OCI-LY3 (cell line): ENCODE data around the gene BICD1.

ENCODE experiments used
- H2AFZ ChIP-seq: fragments of 200-600, 300-600 bp; shearing (Covaris generic); 2 replicates; pipeline ENCODE4 v1.6.0; 2014; ENCODE audit warnings: antibody characterized with exemption, low read depth, low read length
- H3K27ac ChIP-seq: fragments of 200-600, 300-600 bp; sonication (generic); 2 replicates; pipeline ENCODE4 v1.5.1; 2014; ENCODE audit warnings: mild to moderate bottlenecking, low read length, moderate library complexity, mixed read lengths
- H3K27me3 ChIP-seq: fragments of 200-600, 300-600 bp; sonication (generic); 2 replicates; pipeline ENCODE4 v1.6.1; 2014; ENCODE audit warnings: low read depth, low read length, mixed read lengths
- H3K36me3 ChIP-seq: fragments of 200-600, 300-600 bp; sonication (generic); replicated peaks from 2 replicates; pipeline ENCODE3; 2014; ENCODE audit warnings: low read depth, low read length, mixed read lengths
- H3K4me1 ChIP-seq: fragments of 300-600, 200-600 bp; sonication (generic); 2 replicates; pipeline ENCODE4 v1.6.1; 2014; ENCODE audit warnings: low read length, mixed read lengths
- H3K4me2 ChIP-seq: fragments of 200-600, 300-600 bp; sonication (generic); 2 replicates; pipeline ENCODE4 v1.6.1; 2014; ENCODE audit warnings: low read length, mixed read lengths
- H3K4me3 ChIP-seq: fragments of 300-600, 200-600 bp; sonication (generic); 2 replicates; pipeline ENCODE4 v1.5.1; 2014; ENCODE audit warnings: antibody characterized with exemption, mild to moderate bottlenecking, low read length, moderate library complexity
- H3K79me2 ChIP-seq: fragments of 300-600, 200-600 bp; shearing (Covaris generic); 2 replicates; pipeline ENCODE4 v1.6.1; 2014; ENCODE audit warnings: mild to moderate bottlenecking, low read length, mixed read lengths
- H3K9ac ChIP-seq: fragments of 300-600, 200-600 bp; shearing (Covaris generic); 2 replicates; pipeline ENCODE4 v1.6.0; 2014; ENCODE audit warnings: mild to moderate bottlenecking, low read length, moderate library complexity
- H3K9me3 ChIP-seq: fragments of 200-600, 300-600 bp; shearing (Covaris generic); 2 replicates; pipeline ENCODE4 v1.6.1; 2014; ENCODE audit warnings: low read length, mixed read lengths; ENCODE audit not compliant: insufficient read depth
- H4K20me1 ChIP-seq: fragments of 200-600, 300-600 bp; sonication (generic); 2 replicates; pipeline ENCODE4 v1.6.1; 2016; ENCODE audit warnings: low read length, mixed read lengths; ENCODE audit not compliant: insufficient read depth
- EZH2phosphoT487 ChIP-seq: fragments of 200-600 bp; shearing (Covaris generic); IDR thresholded peaks from 2 replicates; pipeline ENCODE4 v1.6.1; 2018; ENCODE audit warnings: antibody characterized with exemption, mixed run types, low read depth
- TF ChIP-seq, protein P1 (sequence below): fragments of 200-600, 300-600 bp; sonication (generic); IDR thresholded peaks from 2 replicates; pipeline ENCODE4 v1.5.1; 2014; ENCODE audit warnings: antibody characterized with exemption, low read length, low read depth

Gene BICD1

DNA sequence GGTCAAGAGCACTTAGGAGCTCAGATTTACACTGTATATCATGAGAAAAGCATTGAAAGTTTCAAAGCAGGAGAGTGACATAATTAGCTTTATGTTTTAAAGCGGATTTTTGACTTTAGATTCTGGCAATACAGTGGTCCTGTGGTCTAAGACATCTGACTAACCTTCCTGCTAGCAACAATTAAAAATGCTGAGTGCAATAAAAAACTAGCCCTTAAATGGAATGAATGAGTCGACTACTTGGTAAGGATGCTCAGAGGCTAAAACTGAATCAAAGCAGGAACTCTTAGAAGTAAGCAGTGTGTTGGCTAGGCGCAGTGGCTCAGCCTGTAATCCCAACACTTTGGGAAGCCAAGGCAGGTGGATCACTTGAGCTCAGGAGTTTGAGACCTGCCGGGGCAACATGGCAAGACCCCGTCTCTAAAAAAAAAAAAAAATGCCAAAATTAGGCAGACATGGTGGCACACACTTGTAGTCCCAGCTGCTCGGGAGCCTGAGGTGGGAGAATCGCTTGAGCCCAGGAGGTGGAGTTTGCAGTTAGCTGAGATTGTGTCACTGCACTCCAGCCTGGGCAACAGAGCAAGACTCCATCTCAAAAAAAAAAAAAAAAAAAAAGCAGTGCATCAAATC lies 18.9 kb downstream of the BICD1 start:
- no peak overlapping the region for H3K4me2 ChIP-seq
- no peak overlapping the region for H3K9ac ChIP-seq
- no peak overlapping the region for H2AFZ ChIP-seq
- no peaks in the 10 kb centered on the region for H3K9me3 ChIP-seq
- no peak overlapping the region for H3K4me3 ChIP-seq
- H4K20me1 ChIP-seq, result no peaks in the 10 kb centered on the region
- no peaks in the 10 kb centered on the region for H3K36me3 ChIP-seq
- H3K4me1 ChIP-seq, result peaks cover under 1% of the 10 kb centered on the region
- H3K79me2 ChIP-seq, result peaks cover 3% of the 10 kb centered on the region; the same call in 1 of the 2 replicates
- H3K27me3 ChIP-seq, result no peaks in the 10 kb centered on the region
- TF ChIP-seq, protein P1, sequence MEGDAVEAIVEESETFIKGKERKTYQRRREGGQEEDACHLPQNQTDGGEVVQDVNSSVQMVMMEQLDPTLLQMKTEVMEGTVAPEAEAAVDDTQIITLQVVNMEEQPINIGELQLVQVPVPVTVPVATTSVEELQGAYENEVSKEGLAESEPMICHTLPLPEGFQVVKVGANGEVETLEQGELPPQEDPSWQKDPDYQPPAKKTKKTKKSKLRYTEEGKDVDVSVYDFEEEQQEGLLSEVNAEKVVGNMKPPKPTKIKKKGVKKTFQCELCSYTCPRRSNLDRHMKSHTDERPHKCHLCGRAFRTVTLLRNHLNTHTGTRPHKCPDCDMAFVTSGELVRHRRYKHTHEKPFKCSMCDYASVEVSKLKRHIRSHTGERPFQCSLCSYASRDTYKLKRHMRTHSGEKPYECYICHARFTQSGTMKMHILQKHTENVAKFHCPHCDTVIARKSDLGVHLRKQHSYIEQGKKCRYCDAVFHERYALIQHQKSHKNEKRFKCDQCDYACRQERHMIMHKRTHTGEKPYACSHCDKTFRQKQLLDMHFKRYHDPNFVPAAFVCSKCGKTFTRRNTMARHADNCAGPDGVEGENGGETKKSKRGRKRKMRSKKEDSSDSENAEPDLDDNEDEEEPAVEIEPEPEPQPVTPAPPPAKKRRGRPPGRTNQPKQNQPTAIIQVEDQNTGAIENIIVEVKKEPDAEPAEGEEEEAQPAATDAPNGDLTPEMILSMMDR, result no peak
- no peak for TF ChIP-seq EZH2phosphoT487
- H3K27ac ChIP-seq, result no peak overlapping the region

- H3K4me2 ChIP-seq, result no peak overlapping the region
- H3K79me2 ChIP-seq, result peaks cover 3% of the 10 kb centered on the region; the same call in 1 of the 2 replicates
- no peak overlapping the region for H2AFZ ChIP-seq
These were observed 20.1 kb downstream of the BICD1 start for GRCh38 chr12:32126720-32127119.

GRCh38 chr12:32131666-32132065 lies 25.0 kb downstream of the BICD1 start:
- Histone ChIP-seq H3K4me3 (no peak overlapping the region), H3K4me2 (no peak overlapping the region), H3K79me2 (no peaks in the 10 kb centered on the region), H3K4me1 (peaks cover 25% of the 10 kb centered on the region), H3K27me3 (no peaks in the 10 kb centered on the region), H4K20me1 (no peaks in the 10 kb centered on the region), H2AFZ (no peak overlapping the region), H3K27ac (no peak overlapping the region), H3K9ac (no peak overlapping the region), H3K9me3 (no peaks in the 10 kb centered on the region), H3K36me3 (no peaks in the 10 kb centered on the region)
- TF ChIP-seq, protein P1, result no peak

More at GRCh38 chr12:32126720-32127119, 20.1 kb downstream of the BICD1 start:
- no peaks in the 10 kb centered on the region for H3K4me1 ChIP-seq
- TF ChIP-seq EZH2phosphoT487, result no peak
- TF ChIP-seq, protein P1, result no peak
- no peak overlapping the region for H3K4me3 ChIP-seq
- H3K9me3 ChIP-seq, result no peaks in the 10 kb centered on the region
- no peaks in the 10 kb centered on the region for H3K27me3 ChIP-seq
- H3K36me3 ChIP-seq, result no peaks in the 10 kb centered on the region
- H4K20me1 ChIP-seq, result no peaks in the 10 kb centered on the region
- H3K27ac ChIP-seq, result no peak overlapping the region
- no peak overlapping the region for H3K9ac ChIP-seq

DNA sequence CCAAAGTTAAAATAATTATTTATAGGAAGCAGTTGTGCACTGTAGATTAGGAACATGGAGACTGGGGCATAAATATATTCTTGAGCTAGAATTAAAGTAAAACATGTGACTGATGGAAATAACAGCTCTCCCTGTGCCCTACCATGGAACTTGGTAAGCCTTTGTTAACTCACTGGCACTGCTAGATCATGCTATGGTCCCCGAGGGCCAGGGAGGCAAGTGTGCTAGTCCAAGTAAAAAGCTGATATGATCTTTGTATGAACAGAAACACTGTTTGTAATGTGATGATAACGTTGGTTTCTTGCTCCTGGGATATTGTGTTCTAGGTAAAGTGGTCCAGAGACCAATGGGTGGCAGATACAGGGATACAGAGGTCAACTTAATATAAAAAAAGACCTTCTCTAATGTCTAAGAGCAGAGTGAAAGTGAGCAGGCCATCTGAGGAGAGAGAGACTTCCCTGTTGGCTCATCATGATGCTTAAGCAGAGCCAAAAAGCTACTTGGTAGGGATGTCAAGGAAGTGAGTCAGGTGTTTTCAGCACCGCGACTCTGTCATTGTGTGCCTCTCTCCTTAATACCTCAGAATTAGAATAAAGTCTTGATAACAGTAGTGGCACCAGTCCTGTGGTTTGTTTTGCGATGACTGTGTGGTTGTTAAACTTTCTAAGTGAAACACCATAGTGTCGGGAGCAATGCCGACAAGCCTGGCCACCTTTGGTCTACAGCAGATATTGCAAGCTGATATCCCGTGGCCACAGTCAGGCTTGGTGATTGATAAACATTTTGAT lies 27.6 kb downstream of the BICD1 start:
- Histone ChIP-seq H3K4me3 (peak overlapping the region; percentile 47), H3K36me3 (no peaks in the 10 kb centered on the region), H3K27ac (peak overlapping the region; percentile 43), H4K20me1 (no peaks in the 10 kb centered on the region), H3K4me2 (peak overlapping the region; percentile 83), H3K9ac (peak overlapping the region; percentile 42; the same call in 1 of the 2 replicates), H2AFZ (no peak overlapping the region), H3K79me2 (no peaks in the 10 kb centered on the region), H3K9me3 (no peaks in the 10 kb centered on the region), H3K27me3 (no peaks in the 10 kb centered on the region), H3K4me1 (peaks cover 45% of the 10 kb centered on the region)
- no peak for TF ChIP-seq EZH2phosphoT487
- TF ChIP-seq, protein P1, result no peak
